GM18499 (cell line): Measurements from ENCODE around the gene PUS1.
"Not testable (repeated sequence)": the region's sequence is repeated elsewhere in the genome, so short reads cannot be mapped to it uniquely, and the experiment has no call there.

Source experiments
- ATAC-seq: cut with Tn5 transposase; IDR thresholded peaks from one replicate; pipeline ENCODE4 v1.9.1; 2021; ENCODE audit warnings: moderate number of reproducible peaks; ENCODE audit not compliant: insufficient read depth, unreplicated experiment

PUS1 gene

GRCh38 chr12:131950182-131950913 lies 21.3 kb downstream of the PUS1 start:
- ATAC-seq, result no peak

- not testable (repeated sequence) for ATAC-seq
Observed at GRCh38 chr12:131953810-131954209, 24.7 kb downstream of the PUS1 start.

GRCh38 chr12:131954460-131954859 lies 25.4 kb downstream of the PUS1 start:
- not testable (repeated sequence) for ATAC-seq

GRCh38 chr12:131959116-131959515 lies 30.0 kb downstream of the PUS1 start:
- no peak for ATAC-seq

- no peak for ATAC-seq
Observed at GRCh38 chr12:131959641-131960589, 30.8 kb downstream of the PUS1 start.

- not testable (repeated sequence) for ATAC-seq
Observed at GRCh38 chr12:131960590-131961325, 31.7 kb downstream of the PUS1 start.

- ATAC-seq, result not testable (repeated sequence)
Observed at GRCh38 chr12:131961328-131961727, 32.3 kb downstream of the PUS1 start.

GRCh38 chr12:131962069-131962468 lies 33.0 kb downstream of the PUS1 start:
- ATAC-seq, result no peak

GRCh38 chr12:131963381-131963780 lies 34.3 kb downstream of the PUS1 start:
- ATAC-seq, result no peak

- no peak for ATAC-seq
Observed at GRCh38 chr12:131965073-131965472, 36.0 kb downstream of the PUS1 start.

GRCh38 chr12:131971226-131971625 lies 42.1 kb downstream of the PUS1 start:
- no peak for ATAC-seq

- no peak for ATAC-seq
Observed at GRCh38 chr12:131975228-131975627, 46.2 kb downstream of the PUS1 start.

- no peak for ATAC-seq
Observed at GRCh38 chr12:131979606-131980005, 50.5 kb downstream of the PUS1 start.

GRCh38 chr12:131980263-131980662 lies 51.2 kb downstream of the PUS1 start:
- ATAC-seq, result no peak

- ATAC-seq, result no peak
Observed at GRCh38 chr12:131981388-131981787, 52.3 kb downstream of the PUS1 start.

- ATAC-seq, result no peak
Observed at GRCh38 chr12:131982041-131982440, 53.0 kb downstream of the PUS1 start.

- no peak for ATAC-seq
Observed at GRCh38 chr12:131983026-131983425, 54.0 kb downstream of the PUS1 start.

GRCh38 chr12:131983554-131983953 lies 54.5 kb downstream of the PUS1 start:
- ATAC-seq, result no peak

- no peak for ATAC-seq
Observed at GRCh38 chr12:131984334-131984733, 55.3 kb downstream of the PUS1 start.

- ATAC-seq, result not testable (repeated sequence)
Observed at GRCh38 chr12:131985510-131985875, 56.4 kb downstream of the PUS1 start.

- no peak for ATAC-seq
Observed at GRCh38 chr12:131986361-131986760, 57.3 kb downstream of the PUS1 start.
